ENCODE measurements around the gene CAMKK2.
"Not testable (repeated sequence)": the region's sequence is repeated elsewhere in the genome, so short reads cannot be mapped to it uniquely, and the experiment has no call there.

The CAMKK2 gene

DNA sequence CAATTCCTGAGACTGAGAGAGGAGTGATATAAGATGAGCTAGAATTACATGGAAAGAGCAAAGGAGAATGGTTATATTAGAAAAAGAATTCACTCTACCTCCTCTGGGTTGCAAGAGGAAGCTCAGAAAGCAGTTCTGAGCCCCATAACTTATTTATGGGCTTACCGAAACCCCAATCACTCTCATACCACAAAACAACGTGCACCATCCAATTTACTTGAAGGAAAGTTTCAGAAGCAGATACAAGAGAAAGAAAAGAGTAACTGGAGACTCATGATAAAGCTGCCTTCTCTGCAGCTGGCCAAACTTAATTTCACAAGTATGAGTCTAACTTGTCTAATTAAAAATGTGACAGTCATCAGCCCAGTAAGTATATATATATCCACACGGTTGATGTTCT lies 27.4 kb upstream of the CAMKK2 start:
- Histone ChIP-seq H4K20me1 (ENCODE audit: control insufficient read depth, insufficient read depth, low read depth, low read length) (no peaks in the 10 kb centered on the region), H3K9me3 (ENCODE audit: control insufficient read depth, insufficient read depth, low read length) (no peaks in the 10 kb centered on the region), H3K36me3 (ENCODE audit: control insufficient read depth, low read length) (peaks cover 81% of the 10 kb centered on the region), H3K4me1 (ENCODE audit: control insufficient read depth, low read length) (no peaks in the 10 kb centered on the region), H3K4me3 (ENCODE audit: low read length) (no peak overlapping the region), H3K27ac (ENCODE audit: low read depth, low read length) (no peak overlapping the region), H3K27me3 (ENCODE audit: control insufficient read depth, low read length) (no peaks in the 10 kb centered on the region), H3K4me2 (ENCODE audit: low read length) (no peak overlapping the region), H3K79me2 (ENCODE audit: control insufficient read depth, low read length) (no peaks in the 10 kb centered on the region), H3F3A (ENCODE audit: control insufficient read depth, insufficient read depth) (peaks cover 2% of the 10 kb centered on the region; the same call in 1 of the 2 replicates), H3K9me2 (replicated peaks; ENCODE audit: control insufficient read depth, low read length) (no peaks in the 10 kb centered on the region)
- no peak for TF ChIP-seq EZH2phosphoT487 (IDR thresholded peaks at IDR 0.05; ENCODE audit: borderline replicate concordance, low read length)
- TF ChIP-seq, protein P1, sequence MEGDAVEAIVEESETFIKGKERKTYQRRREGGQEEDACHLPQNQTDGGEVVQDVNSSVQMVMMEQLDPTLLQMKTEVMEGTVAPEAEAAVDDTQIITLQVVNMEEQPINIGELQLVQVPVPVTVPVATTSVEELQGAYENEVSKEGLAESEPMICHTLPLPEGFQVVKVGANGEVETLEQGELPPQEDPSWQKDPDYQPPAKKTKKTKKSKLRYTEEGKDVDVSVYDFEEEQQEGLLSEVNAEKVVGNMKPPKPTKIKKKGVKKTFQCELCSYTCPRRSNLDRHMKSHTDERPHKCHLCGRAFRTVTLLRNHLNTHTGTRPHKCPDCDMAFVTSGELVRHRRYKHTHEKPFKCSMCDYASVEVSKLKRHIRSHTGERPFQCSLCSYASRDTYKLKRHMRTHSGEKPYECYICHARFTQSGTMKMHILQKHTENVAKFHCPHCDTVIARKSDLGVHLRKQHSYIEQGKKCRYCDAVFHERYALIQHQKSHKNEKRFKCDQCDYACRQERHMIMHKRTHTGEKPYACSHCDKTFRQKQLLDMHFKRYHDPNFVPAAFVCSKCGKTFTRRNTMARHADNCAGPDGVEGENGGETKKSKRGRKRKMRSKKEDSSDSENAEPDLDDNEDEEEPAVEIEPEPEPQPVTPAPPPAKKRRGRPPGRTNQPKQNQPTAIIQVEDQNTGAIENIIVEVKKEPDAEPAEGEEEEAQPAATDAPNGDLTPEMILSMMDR (IDR thresholded peaks at IDR 0.05; ENCODE audit: low read depth, low read length, poor library complexity, severe bottlenecking): no peak

DNA sequence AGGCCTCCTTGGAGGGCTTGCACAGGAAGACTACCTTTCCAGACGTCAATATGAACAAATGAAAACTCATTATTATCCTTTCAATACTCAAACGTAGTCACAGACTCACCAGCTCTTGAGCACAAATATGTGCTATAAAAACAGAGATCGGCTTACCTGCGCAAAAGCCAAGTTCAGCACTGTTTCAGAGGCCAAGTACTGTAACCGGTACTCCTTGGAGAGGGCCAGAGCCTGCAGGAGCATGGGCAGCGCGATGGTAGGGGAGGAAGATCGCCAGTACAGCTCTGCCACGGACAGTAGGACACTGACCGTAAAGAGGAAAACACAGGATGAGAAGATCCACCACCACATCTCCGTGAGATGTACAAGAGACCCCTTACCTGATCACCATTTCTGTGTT lies 21.6 kb upstream of the CAMKK2 start:
- peaks cover 22% of the 10 kb centered on the region for H3K79me2 ChIP-seq (ENCODE audit: control insufficient read depth, low read length)
- H4K20me1 ChIP-seq (ENCODE audit: control insufficient read depth, insufficient read depth, low read depth, low read length): no peaks in the 10 kb centered on the region
- H3K9me3 ChIP-seq (ENCODE audit: control insufficient read depth, insufficient read depth, low read length): no peaks in the 10 kb centered on the region
- no peak for TF ChIP-seq EZH2phosphoT487 (IDR thresholded peaks at IDR 0.05; ENCODE audit: borderline replicate concordance, low read length)
- TF ChIP-seq, protein P1 (IDR thresholded peaks at IDR 0.05; ENCODE audit: low read depth, low read length, poor library complexity, severe bottlenecking): no peak
- H3K4me1 ChIP-seq (ENCODE audit: control insufficient read depth, low read length): peaks cover 12% of the 10 kb centered on the region
- peaks cover 4% of the 10 kb centered on the region; the same call in 1 of the 2 replicates for H3F3A ChIP-seq (ENCODE audit: control insufficient read depth, insufficient read depth)
- H3K36me3 ChIP-seq (ENCODE audit: control insufficient read depth, low read length): peaks cover 75% of the 10 kb centered on the region
- no peak overlapping the region for H3K27ac ChIP-seq (ENCODE audit: low read depth, low read length)
- no peaks in the 10 kb centered on the region for H3K9me2 ChIP-seq (replicated peaks; ENCODE audit: control insufficient read depth, low read length)
- H3K4me2 ChIP-seq (ENCODE audit: low read length): 0 out of 2 replicates have a peak overlapping the region, but pooled peaks have one; percentile 3
- no peaks in the 10 kb centered on the region for H3K27me3 ChIP-seq (ENCODE audit: control insufficient read depth, low read length)
- H3K4me3 ChIP-seq (ENCODE audit: low read length): no peak overlapping the region

DNA sequence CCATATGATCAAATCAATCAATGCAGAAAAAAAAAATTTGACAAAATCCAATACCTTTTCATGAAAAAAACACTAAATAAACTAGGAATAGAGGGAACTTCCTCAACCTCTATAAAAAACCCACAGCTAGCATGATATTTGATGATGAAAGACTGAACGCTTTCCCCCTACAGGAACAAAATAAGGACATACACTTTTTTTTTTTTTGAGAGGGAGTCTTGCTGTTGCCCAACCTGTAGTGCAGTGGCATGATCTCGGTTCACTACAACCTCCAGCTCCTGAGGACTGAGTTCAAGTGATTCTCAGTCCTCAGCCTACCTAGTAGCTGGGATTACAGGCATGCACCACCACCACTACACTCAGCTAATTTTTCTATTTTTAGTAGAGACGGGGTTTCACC lies 17.9 kb upstream of the CAMKK2 start:
- no peak overlapping the region for H3K4me3 ChIP-seq (ENCODE audit: low read length)
- H3K27ac ChIP-seq (ENCODE audit: low read depth, low read length): no peak overlapping the region
- H3K27me3 ChIP-seq (ENCODE audit: control insufficient read depth, low read length): no peaks in the 10 kb centered on the region
- TF ChIP-seq, protein P1 (IDR thresholded peaks at IDR 0.05; ENCODE audit: low read depth, low read length, poor library complexity, severe bottlenecking): no peak
- TF ChIP-seq EZH2phosphoT487 (IDR thresholded peaks at IDR 0.05; ENCODE audit: borderline replicate concordance, low read length): no peak
- H3K79me2 ChIP-seq (ENCODE audit: control insufficient read depth, low read length): peaks cover 29% of the 10 kb centered on the region
- peaks cover 79% of the 10 kb centered on the region for H3K36me3 ChIP-seq (ENCODE audit: control insufficient read depth, low read length)
- no peaks in the 10 kb centered on the region for H3K9me2 ChIP-seq (replicated peaks; ENCODE audit: control insufficient read depth, low read length)
- H3K9me3 ChIP-seq (ENCODE audit: control insufficient read depth, insufficient read depth, low read length): no peaks in the 10 kb centered on the region
- H3K4me1 ChIP-seq (ENCODE audit: control insufficient read depth, low read length): peaks cover 12% of the 10 kb centered on the region
- no peaks in the 10 kb centered on the region for H4K20me1 ChIP-seq (ENCODE audit: control insufficient read depth, insufficient read depth, low read depth, low read length)
- no peak overlapping the region for H3K4me2 ChIP-seq (ENCODE audit: low read length)
- H3F3A ChIP-seq (ENCODE audit: control insufficient read depth, insufficient read depth): peaks cover 4% of the 10 kb centered on the region; the same call in 1 of the 2 replicates

DNA sequence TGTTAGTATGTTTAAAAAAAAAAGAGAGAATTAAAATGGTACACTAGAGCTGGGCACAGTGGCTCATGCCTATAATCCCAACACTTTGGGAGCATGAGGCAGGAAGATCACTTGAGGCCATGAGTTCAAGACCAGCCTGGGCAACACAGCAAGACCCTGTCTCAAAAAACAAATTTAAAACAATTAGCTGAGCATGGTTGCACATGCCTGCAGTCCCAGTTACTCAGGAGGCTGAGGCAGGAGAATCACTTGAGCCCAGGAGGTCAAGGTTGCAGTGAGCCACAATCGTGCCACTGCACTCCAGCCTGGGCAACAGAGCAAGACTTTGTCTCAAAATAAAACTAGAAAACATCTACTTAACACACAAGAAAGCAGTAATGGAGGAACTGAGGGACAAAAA lies 13.7 kb upstream of the CAMKK2 start:
- not testable (repeated sequence) for H3K27ac ChIP-seq (ENCODE audit: low read depth, low read length); H3K27me3 ChIP-seq (ENCODE audit: control insufficient read depth, low read length); H3K9me3 ChIP-seq (ENCODE audit: control insufficient read depth, insufficient read depth, low read length); H3K9me2 ChIP-seq (replicated peaks; ENCODE audit: control insufficient read depth, low read length); H3K4me3 ChIP-seq (ENCODE audit: low read length); H3K4me2 ChIP-seq (ENCODE audit: low read length); H3F3A ChIP-seq (ENCODE audit: control insufficient read depth, insufficient read depth); H4K20me1 ChIP-seq (ENCODE audit: control insufficient read depth, insufficient read depth, low read depth, low read length)
- Histone ChIP-seq H3K79me2 (ENCODE audit: control insufficient read depth, low read length) (peaks cover 26% of the 10 kb centered on the region), H3K36me3 (ENCODE audit: control insufficient read depth, low read length) (peaks cover 56% of the 10 kb centered on the region), H3K4me1 (ENCODE audit: control insufficient read depth, low read length) (peaks cover 11% of the 10 kb centered on the region)

DNA sequence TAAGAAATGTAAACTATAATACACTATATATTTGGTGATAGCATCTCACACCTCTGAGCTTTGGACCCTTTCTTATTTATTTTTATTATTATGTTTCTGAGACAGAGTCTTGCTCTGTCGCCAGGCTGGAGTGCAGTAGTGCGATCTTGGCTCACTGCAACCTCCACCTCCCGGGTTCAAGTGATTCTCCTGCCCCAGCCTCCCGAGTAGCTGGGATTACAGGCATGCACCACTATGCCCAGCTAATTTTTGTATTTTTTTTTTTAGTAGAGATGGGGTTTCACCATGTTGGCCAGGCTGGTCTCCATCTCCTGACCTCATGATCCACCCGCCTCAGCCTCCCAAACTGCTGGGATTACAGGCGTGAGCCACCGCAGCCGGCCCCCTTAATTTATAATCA lies 10.9 kb upstream of the CAMKK2 start:
- not testable (repeated sequence) for H3K27ac ChIP-seq (ENCODE audit: low read depth, low read length); H3K9me3 ChIP-seq (ENCODE audit: control insufficient read depth, insufficient read depth, low read length); H3K4me2 ChIP-seq (ENCODE audit: low read length); H3K4me3 ChIP-seq (ENCODE audit: low read length); H3K9me2 ChIP-seq (replicated peaks; ENCODE audit: control insufficient read depth, low read length); H4K20me1 ChIP-seq (ENCODE audit: control insufficient read depth, insufficient read depth, low read depth, low read length); H3K79me2 ChIP-seq (ENCODE audit: control insufficient read depth, low read length); H3K27me3 ChIP-seq (ENCODE audit: control insufficient read depth, low read length)
- peaks cover 41% of the 10 kb centered on the region for H3K36me3 ChIP-seq (ENCODE audit: control insufficient read depth, low read length)
- peaks cover 11% of the 10 kb centered on the region for H3K4me1 ChIP-seq (ENCODE audit: control insufficient read depth, low read length)
- peaks cover 11% of the 10 kb centered on the region; the same call in 1 of the 2 replicates for H3F3A ChIP-seq (ENCODE audit: control insufficient read depth, insufficient read depth)

All from DOHH2 (cell line).